ENCODE data around the gene CD99. TPM values are rescaled to one million over a fixed set of nuclear protein-coding genes. Genes with fewer than 3 reads are reported as not detected.

Gene CD99
- total and polyA plus RNA-seq, 2 of the 13 experiments (the other 11 are each of a cell fraction or from before 2014, with no cell fraction given), result 78.8 to 111 TPM

- no peak for DNase-seq (ENCODE audit: low spot score)
- intact Hi-C loops (cut with micrococcal nuclease; ENCODE audit: unreplicated experiment) (no loop called here), in situ Hi-C loops (cut with HindIII; ENCODE audit: extremely low pct_ligation_motif_present, low pct_unique_long_range_greater_than_20kb) (no loop called here)
- H3K79me2 ChIP-seq (ENCODE audit: insufficient read depth, low read length), result no peaks in the 10 kb centered on the region
- H2AFZ ChIP-seq (ENCODE audit: low read length), result no peak overlapping the region
- no peaks in the 10 kb centered on the region for H3K9me3 ChIP-seq (ENCODE audit: low read length)
- no peak overlapping the region for H3K27ac ChIP-seq (ENCODE audit: extremely low read length, insufficient read depth, low read length)
- H3K4me1 ChIP-seq (ENCODE audit: insufficient read depth, low read length), result peaks cover 38% of the 10 kb centered on the region
- H3K4me3 ChIP-seq (replicated peaks in 1 of 3; ENCODE audit: insufficient read depth in 1 of 3, low read depth in 2 of 3, low read length in 3 of 3), result no peak overlapping the region
- no TSS peak for BruUV-seq (replicated peaks)
- no peak overlapping the region for H3K4me2 ChIP-seq (ENCODE audit: low read depth, low read length)
- ChIA-PET POLR2A (no interaction called here), CTCF (ENCODE audit: low intra/inter-chr PET ratio, low total read pairs) (no interaction called here)
- TF ChIP-seq FOSL2 (CRISPR knock-in tag; IDR thresholded peaks at IDR 0.05) (peak; percentile 69), ZNF644 (CRISPR knock-in tag; IDR thresholded peaks at IDR 0.05; ENCODE audit: low read depth) (peak; percentile 70; the same call in 1 of the 2 replicates), RFX5 (IDR thresholded peaks at IDR 0.05; ENCODE audit: low read depth, low read length) (0 out of 2 replicates have a peak, but pooled peaks have one; percentile 20), CBX5 (CRISPR knock-in tag; IDR thresholded peaks at IDR 0.05; ENCODE audit: borderline replicate concordance) (no peak)
- TF ChIP-seq, protein P1, sequence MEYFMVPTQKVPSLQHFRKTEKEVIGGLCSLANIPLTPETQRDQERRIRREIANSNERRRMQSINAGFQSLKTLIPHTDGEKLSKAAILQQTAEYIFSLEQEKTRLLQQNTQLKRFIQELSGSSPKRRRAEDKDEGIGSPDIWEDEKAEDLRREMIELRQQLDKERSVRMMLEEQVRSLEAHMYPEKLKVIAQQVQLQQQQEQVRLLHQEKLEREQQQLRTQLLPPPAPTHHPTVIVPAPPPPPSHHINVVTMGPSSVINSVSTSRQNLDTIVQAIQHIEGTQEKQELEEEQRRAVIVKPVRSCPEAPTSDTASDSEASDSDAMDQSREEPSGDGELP (IDR thresholded peaks at IDR 0.05; ENCODE audit: borderline replicate concordance, low read depth), result peak; percentile 70; the same call in 1 of the 2 replicates
- TF ChIP-seq, protein P2, sequence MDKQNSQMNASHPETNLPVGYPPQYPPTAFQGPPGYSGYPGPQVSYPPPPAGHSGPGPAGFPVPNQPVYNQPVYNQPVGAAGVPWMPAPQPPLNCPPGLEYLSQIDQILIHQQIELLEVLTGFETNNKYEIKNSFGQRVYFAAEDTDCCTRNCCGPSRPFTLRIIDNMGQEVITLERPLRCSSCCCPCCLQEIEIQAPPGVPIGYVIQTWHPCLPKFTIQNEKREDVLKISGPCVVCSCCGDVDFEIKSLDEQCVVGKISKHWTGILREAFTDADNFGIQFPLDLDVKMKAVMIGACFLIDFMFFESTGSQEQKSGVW (CRISPR knock-in tag; IDR thresholded peaks at IDR 0.05; ENCODE audit: borderline replicate concordance), result no peak
- H3K36me3 ChIP-seq (replicated peaks in 1 of 2; ENCODE audit: control insufficient read depth in 1 of 2, insufficient read depth in 2 of 2, low read length in 2 of 2), result no peaks in the 10 kb centered on the region
- ATAC-seq, result peak; percentile 65
- no peaks in the 10 kb centered on the region for H3K27me3 ChIP-seq (ENCODE audit: control insufficient read depth in 1 of 2, insufficient read depth in 2 of 2, low read length in 2 of 2)
- no peak for FAIRE-seq
- H3K9ac ChIP-seq (ENCODE audit: insufficient read depth, low read depth, low read length), result no peak overlapping the region
- no peaks in the 10 kb centered on the region for H4K20me1 ChIP-seq (ENCODE audit: insufficient read depth, low read length)
- WGBS (ENCODE audit: low lambda C conversion rate), result 78% methylated on average over 9 of the region's 10 CpGs
These were observed 13.3 kb upstream of the CD99 start for GRCh38 chrX:2677764-2678163.

DNA sequence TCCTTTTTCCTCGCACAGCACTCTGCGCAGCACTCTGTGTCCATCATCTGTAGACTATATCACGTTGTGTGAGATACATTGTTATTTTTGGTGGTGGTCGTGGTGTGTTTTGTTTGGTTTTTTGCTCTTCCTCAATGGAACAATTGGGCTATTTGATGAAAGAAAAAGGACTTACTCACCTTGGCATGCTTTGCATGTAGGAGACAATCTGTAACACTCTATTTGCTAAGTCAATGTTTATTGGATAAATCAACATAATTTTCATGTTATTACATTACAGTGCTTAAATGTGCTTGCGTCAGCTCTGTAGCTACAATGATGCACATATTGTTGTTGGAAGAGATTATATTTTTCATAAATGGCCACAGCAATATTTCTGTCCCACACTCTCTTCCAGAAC is 12.5 kb upstream of the CD99 start:
- Histone ChIP-seq H3K27me3 (ENCODE audit: control insufficient read depth in 1 of 2, insufficient read depth in 2 of 2, low read length in 2 of 2) (no peaks in the 10 kb centered on the region), H4K20me1 (ENCODE audit: insufficient read depth, low read length) (no peaks in the 10 kb centered on the region), H2AFZ (ENCODE audit: low read length) (no peak overlapping the region), H3K27ac (ENCODE audit: extremely low read length, insufficient read depth, low read length) (no peak overlapping the region), H3K9ac (ENCODE audit: insufficient read depth, low read depth, low read length) (no peak overlapping the region), H3K4me2 (ENCODE audit: low read depth, low read length) (no peak overlapping the region), H3K79me2 (ENCODE audit: insufficient read depth, low read length) (no peaks in the 10 kb centered on the region), H3K4me3 (replicated peaks in 1 of 3; ENCODE audit: insufficient read depth in 1 of 3, low read depth in 2 of 3, low read length in 3 of 3) (no peak overlapping the region), H3K4me1 (ENCODE audit: insufficient read depth, low read length) (peaks cover 38% of the 10 kb centered on the region), H3K36me3 (replicated peaks in 1 of 2; ENCODE audit: control insufficient read depth in 1 of 2, insufficient read depth in 2 of 2, low read length in 2 of 2) (no peaks in the 10 kb centered on the region), H3K9me3 (ENCODE audit: low read length) (no peaks in the 10 kb centered on the region)
- intact Hi-C loops (cut with micrococcal nuclease; ENCODE audit: unreplicated experiment) (no loop called here), in situ Hi-C loops (cut with HindIII; ENCODE audit: extremely low pct_ligation_motif_present, low pct_unique_long_range_greater_than_20kb) (no loop called here)
- FAIRE-seq (no peak), DNase-seq (ENCODE audit: low spot score) (no peak), ATAC-seq (no peak)
- 79% methylated on average over 5 of the region's 5 CpGs for WGBS (ENCODE audit: low lambda C conversion rate)
- ChIA-PET CTCF (ENCODE audit: low intra/inter-chr PET ratio, low total read pairs) (no interaction called here), POLR2A (no interaction called here)
- no TSS peak for BruUV-seq (replicated peaks)
- TF ChIP-seq ZNF670 (CRISPR knock-in tag; IDR thresholded peaks at IDR 0.05; ENCODE audit: borderline replicate concordance) (no peak), GZF1 (CRISPR knock-in tag; IDR thresholded peaks at IDR 0.05) (no peak), MLXIP (CRISPR knock-in tag; IDR thresholded peaks at IDR 0.05; ENCODE audit: borderline replicate concordance) (no peak), HOXD1 (CRISPR knock-in tag; IDR thresholded peaks at IDR 0.05) (no peak), PHB2 (IDR thresholded peaks at IDR 0.05; ENCODE audit: partially characterized antibody) (no peak), ZNF224 (CRISPR knock-in tag; IDR thresholded peaks at IDR 0.05) (no peak), FOXO1 (CRISPR knock-in tag; IDR thresholded peaks at IDR 0.05) (no peak), ZKSCAN8 (CRISPR knock-in tag; IDR thresholded peaks at IDR 0.05; ENCODE audit: borderline replicate concordance) (no peak), ZNF138 (CRISPR knock-in tag; IDR thresholded peaks at IDR 0.05; ENCODE audit: low read depth) (no peak), KAT8 (CRISPR knock-in tag; IDR thresholded peaks at IDR 0.05) (no peak), FOXK2 (IDR thresholded peaks at IDR 0.05) (no peak)

Data from HepG2 (cell line).